RPMI7951 (cell line): ENCODE data around the gene ILDR2. TPM values are rescaled to one million over a fixed set of nuclear protein-coding genes. Genes with fewer than 3 reads are reported as not detected.

ENCODE experiments used
- DNase-seq: peaks from one replicate; pipeline ENCODE4 v3.0.0-alpha.2; 2012; ENCODE audit warnings: low read depth
- total RNA-seq: library from RNA; depleted of rRNA; stranded (reverse); fragments of >200 nt; shearing (Covaris generic); gene quantifications from 2 replicates; pipeline ENCODE4 v1.2.3, GENCODE V29; 2014; rRNA removed

Gene ILDR2
- 4.6 and 6.4 TPM in 2 replicates for total RNA-seq

GRCh38 chr1:166975361-166976129, at the start of gene ILDR2:
Gene ILDR2, minus strand, starts transcription at chr1:166975540. Its CDS starts 272 bp downstream, at chr1:166975268.
- DNase-seq = peak; percentile 35

GRCh38 chr1:167022384-167022783, 47.0 kb upstream of the ILDR2 start:
- no peak for DNase-seq

- no peak for DNase-seq
Observed at GRCh38 chr1:167016100-167016750, 40.9 kb upstream of the ILDR2 start.

GRCh38 chr1:167013108-167013929, 38.0 kb upstream of the ILDR2 start:
- no peak for DNase-seq

- no peak for DNase-seq
Observed at GRCh38 chr1:167012570-167012969, 37.2 kb upstream of the ILDR2 start.

GRCh38 chr1:167011560-167012191, 36.3 kb upstream of the ILDR2 start:
- no peak for DNase-seq

- no peak for DNase-seq
Observed at GRCh38 chr1:167003711-167004110, 28.4 kb upstream of the ILDR2 start.

GRCh38 chr1:167002354-167002753, 27.0 kb upstream of the ILDR2 start:
- DNase-seq = no peak

GRCh38 chr1:167000546-167000945, 25.2 kb upstream of the ILDR2 start:
- DNase-seq = no peak

GRCh38 chr1:166999500-167000055, 24.2 kb upstream of the ILDR2 start:
- no peak for DNase-seq

- DNase-seq = no peak
Observed at GRCh38 chr1:166999075-166999474, 23.7 kb upstream of the ILDR2 start.

- DNase-seq = no peak
Observed at GRCh38 chr1:166988974-166989515, 13.7 kb upstream of the ILDR2 start, which contains the start of gene MAEL. Gene MAEL, plus strand, starts transcription at chr1:166989280. Its CDS starts 73 bp downstream, at chr1:166989353.

GRCh38 chr1:166981589-166981988, 6.2 kb upstream of the ILDR2 start:
- no peak for DNase-seq

GRCh38 chr1:166980818-166981217, 5.5 kb upstream of the ILDR2 start:
- DNase-seq = peak; percentile 17

GRCh38 chr1:166980383-166980782, 5.0 kb upstream of the ILDR2 start:
- no peak for DNase-seq

- no peak for DNase-seq
Observed at GRCh38 chr1:166978821-166979220, 3.5 kb upstream of the ILDR2 start.

GRCh38 chr1:166977951-166978350, 2.6 kb upstream of the ILDR2 start:
- no peak for DNase-seq

- DNase-seq = no peak
Observed at GRCh38 chr1:166974647-166975345, 544 bp downstream of the ILDR2 start.

GRCh38 chr1:166972826-166973225, 2.5 kb downstream of the ILDR2 start:
- no peak for DNase-seq

GRCh38 chr1:166972193-166972592, 3.1 kb downstream of the ILDR2 start:
- DNase-seq = no peak

GRCh38 chr1:166971252-166971651, 4.1 kb downstream of the ILDR2 start:
- DNase-seq = no peak
